ENCODE measurements around the gene CHST5. TPM values are rescaled to one million over a fixed set of nuclear protein-coding genes. Genes with fewer than 3 reads are reported as not detected.

CHST5 gene
- total and polyA plus RNA-seq, 2 of the 8 experiments (the other 6 are each of a cell fraction or from before 2014, with no cell fraction given) = 0.13 to 0.23 TPM

GRCh38 chr16:75558846-75559401, 23.0 kb upstream of the CHST5 start (continued):
- no peak for TF ChIP-seq RXRA (IDR thresholded peaks at IDR 0.05; ENCODE audit: insufficient read depth, low read depth, low read length)
- no peak for TF ChIP-seq TAF7 (optimal IDR thresholded peaks at IDR 0.05; ENCODE audit: borderline replicate concordance, low read depth, low read length)

Data from H1 (cell line).